Measurements from ENCODE around the gene PACS1. TPM values are rescaled to one million over a fixed set of nuclear protein-coding genes. Genes with fewer than 3 reads are reported as not detected.

The PACS1 gene
- total RNA-seq, 2 experiments from 2014 or later: 179 to 183 TPM

- ATAC-seq (ENCODE audit: poor library complexity): peak; percentile 13
- Histone ChIP-seq H3K4me1 (ENCODE audit: insufficient read depth, low read length) (peaks cover 38% of the 10 kb centered on the region), H3K36me3 (ENCODE audit: insufficient read depth, low read length) (peaks cover 59% of the 10 kb centered on the region), H3K27me3 (ENCODE audit: control insufficient read depth in 1 of 2, insufficient read depth in 2 of 2, low read length in 2 of 2) (no peaks in the 10 kb centered on the region), H3K9me3 (ENCODE audit: control insufficient read depth in 1 of 2, insufficient read depth in 1 of 2, low read length in 2 of 2) (peaks cover 0 to 3% of the 10 kb centered on the region in 2 experiments), H3K27ac (ENCODE audit: low read depth in 1 of 2, low read length in 2 of 2) (peak overlapping the region; percentile 81 to 85), H3K4me3 (ENCODE audit: low read length) (peak overlapping the region; percentile 45)
- TF ChIP-seq CTCF (IDR thresholded peaks at IDR 0.05): no peak
- POLR2A ChIA-PET: interaction anchor here (0.6 to 7.0 kb wide), 12 partner anchors 12 to 645 kb away, joined by 3 to 135 read pairs (median 10); partner anchors contain the start of gene SF3B2
- DNase-seq: peak in 9 of 14 experiments; percentile 27 to 72 (median 45)
- H3K9me3 Mint-ChIP-seq: no peaks in the 10 kb centered on the region
- CTCF ChIA-PET: interaction anchor here (0.6 to 4.0 kb wide), 25 partner anchors 10 to 180 kb away, joined by 3 to 29 read pairs (median 4); partner anchors contain the start of gene FIBP
- peak overlapping the region; percentile 94 for H3K27ac Mint-ChIP-seq
- peak overlapping the region; percentile 94 for H3K4me3 Mint-ChIP-seq
- H3K36me3 Mint-ChIP-seq (ENCODE audit: low read depth): peaks cover 87% of the 10 kb centered on the region
- no peaks in the 10 kb centered on the region for H3K27me3 Mint-ChIP-seq
- intact Hi-C loops (cut with DNase I, micrococcal nuclease): loop anchor here (1.0 to 5.0 kb wide), 6 partner anchors 16 to 65 kb away; partner anchors contain the start of gene SF3B2 (in 1 of the 2)
- H3K4me1 Mint-ChIP-seq (ENCODE audit: low read depth): peaks cover 69% of the 10 kb centered on the region
Observed at GRCh38 chr11:66068923-66069714, 953 bp upstream of the PACS1 start.

GRCh38 chr11:66070604-66071380, 720 bp downstream of the PACS1 start:
- Histone ChIP-seq H3K36me3 (ENCODE audit: insufficient read depth, low read length) (peaks cover 59% of the 10 kb centered on the region), H3K4me1 (ENCODE audit: insufficient read depth, low read length) (peaks cover 44% of the 10 kb centered on the region), H3K27ac (ENCODE audit: low read depth in 1 of 2, low read length in 2 of 2) (peak overlapping the region; percentile 51 to 62), H3K27me3 (ENCODE audit: control insufficient read depth in 1 of 2, insufficient read depth in 2 of 2, low read length in 2 of 2) (no peaks in the 10 kb centered on the region), H3K9me3 (ENCODE audit: control insufficient read depth in 1 of 2, insufficient read depth in 1 of 2, low read length in 2 of 2) (no peaks in the 10 kb centered on the region), H3K4me3 (ENCODE audit: low read length) (peak overlapping the region; percentile 87)
- intact Hi-C loops (cut with DNase I, micrococcal nuclease): loop anchor here (1.0 to 5.0 kb wide), 4 partner anchors 11 to 47 kb away; partner anchors contain the start of gene SF3B2 (in 1 of the 2)
- DNase-seq: peak in 6 of 14 experiments; percentile 17 to 66 (median 38)
- ChIA-PET CTCF (interaction anchor here (0.6 to 4.0 kb wide), 10 partner anchors 9 to 1274 kb away, joined by 3 to 28 read pairs (median 4); partner anchors contain the start of gene SF3B2), POLR2A (interaction anchor here (0.5 to 7.0 kb wide), 15 partner anchors 10 to 574 kb away, joined by 3 to 135 read pairs (median 5); partner anchors contain the start of gene SF3B2)
- Mint-ChIP-seq H3K27me3 (no peaks in the 10 kb centered on the region), H3K9me3 (no peaks in the 10 kb centered on the region), H3K36me3 (ENCODE audit: low read depth) (peaks cover 85% of the 10 kb centered on the region), H3K27ac (peak overlapping the region; percentile 88), H3K4me3 (peak overlapping the region; percentile 96), H3K4me1 (ENCODE audit: low read depth) (peaks cover 73% of the 10 kb centered on the region)
- ATAC-seq (ENCODE audit: poor library complexity): peak; percentile 10
- TF ChIP-seq CTCF (IDR thresholded peaks at IDR 0.05): no peak

GRCh38 chr11:66071381-66071801, 1.3 kb downstream of the PACS1 start:
- Histone ChIP-seq H3K27me3 (ENCODE audit: control insufficient read depth in 1 of 2, insufficient read depth in 2 of 2, low read length in 2 of 2) (no peaks in the 10 kb centered on the region), H3K9me3 (ENCODE audit: control insufficient read depth in 1 of 2, insufficient read depth in 1 of 2, low read length in 2 of 2) (no peaks in the 10 kb centered on the region), H3K27ac (ENCODE audit: low read depth in 1 of 2, low read length in 2 of 2) (peak overlapping the region; percentile 51 to 62), H3K4me3 (ENCODE audit: low read length) (peak overlapping the region; percentile 87), H3K36me3 (ENCODE audit: insufficient read depth, low read length) (peaks cover 59% of the 10 kb centered on the region), H3K4me1 (ENCODE audit: insufficient read depth, low read length) (peaks cover 48% of the 10 kb centered on the region)
- no peaks in the 10 kb centered on the region for H3K27me3 Mint-ChIP-seq
- peaks cover 85% of the 10 kb centered on the region for H3K36me3 Mint-ChIP-seq (ENCODE audit: low read depth)
- no peak for TF ChIP-seq CTCF (IDR thresholded peaks at IDR 0.05)
- H3K27ac Mint-ChIP-seq: peak overlapping the region; percentile 88
- H3K4me1 Mint-ChIP-seq (ENCODE audit: low read depth): peaks cover 69% of the 10 kb centered on the region
- POLR2A ChIA-PET: interaction anchor here (0.5 to 7.0 kb wide), 8 partner anchors 10 to 412 kb away, joined by 3 to 135 read pairs (median 18); partner anchors contain the start of gene SF3B2
- CTCF ChIA-PET: interaction anchor here (0.6 to 4.0 kb wide), 8 partner anchors 9 to 1273 kb away, joined by 3 to 28 read pairs (median 4); partner anchors contain the start of gene SF3B2
- DNase-seq (peak in 6 of 14 experiments; percentile 21 to 56 (median 46)), ATAC-seq (ENCODE audit: poor library complexity) (peak; percentile 43)
- H3K9me3 Mint-ChIP-seq: no peaks in the 10 kb centered on the region
- H3K4me3 Mint-ChIP-seq: peak overlapping the region; percentile 96
- intact Hi-C loops (cut with DNase I, micrococcal nuclease): loop anchor here (1.0 to 5.0 kb wide), 3 partner anchors 10 to 46 kb away; no protein-coding TSS in a partner anchor

Data from CD4-positive, alpha-beta T cell (primary cell).